GM18519 (cell line): ENCODE results near the gene LRP10.
"Not testable (repeated sequence)": the region's sequence is repeated elsewhere in the genome, so short reads cannot be mapped to it uniquely, and the experiment has no call there.

Source experiments
- ATAC-seq: cut with Tn5 transposase; IDR thresholded peaks from one replicate; pipeline ENCODE4 v1.9.1; 2021; ENCODE audit warnings: mild to moderate bottlenecking, moderate library complexity; ENCODE audit not compliant: unreplicated experiment, low FRiP score

Gene LRP10, protein sequence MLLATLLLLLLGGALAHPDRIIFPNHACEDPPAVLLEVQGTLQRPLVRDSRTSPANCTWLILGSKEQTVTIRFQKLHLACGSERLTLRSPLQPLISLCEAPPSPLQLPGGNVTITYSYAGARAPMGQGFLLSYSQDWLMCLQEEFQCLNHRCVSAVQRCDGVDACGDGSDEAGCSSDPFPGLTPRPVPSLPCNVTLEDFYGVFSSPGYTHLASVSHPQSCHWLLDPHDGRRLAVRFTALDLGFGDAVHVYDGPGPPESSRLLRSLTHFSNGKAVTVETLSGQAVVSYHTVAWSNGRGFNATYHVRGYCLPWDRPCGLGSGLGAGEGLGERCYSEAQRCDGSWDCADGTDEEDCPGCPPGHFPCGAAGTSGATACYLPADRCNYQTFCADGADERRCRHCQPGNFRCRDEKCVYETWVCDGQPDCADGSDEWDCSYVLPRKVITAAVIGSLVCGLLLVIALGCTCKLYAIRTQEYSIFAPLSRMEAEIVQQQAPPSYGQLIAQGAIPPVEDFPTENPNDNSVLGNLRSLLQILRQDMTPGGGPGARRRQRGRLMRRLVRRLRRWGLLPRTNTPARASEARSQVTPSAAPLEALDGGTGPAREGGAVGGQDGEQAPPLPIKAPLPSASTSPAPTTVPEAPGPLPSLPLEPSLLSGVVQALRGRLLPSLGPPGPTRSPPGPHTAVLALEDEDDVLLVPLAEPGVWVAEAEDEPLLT

DNA sequence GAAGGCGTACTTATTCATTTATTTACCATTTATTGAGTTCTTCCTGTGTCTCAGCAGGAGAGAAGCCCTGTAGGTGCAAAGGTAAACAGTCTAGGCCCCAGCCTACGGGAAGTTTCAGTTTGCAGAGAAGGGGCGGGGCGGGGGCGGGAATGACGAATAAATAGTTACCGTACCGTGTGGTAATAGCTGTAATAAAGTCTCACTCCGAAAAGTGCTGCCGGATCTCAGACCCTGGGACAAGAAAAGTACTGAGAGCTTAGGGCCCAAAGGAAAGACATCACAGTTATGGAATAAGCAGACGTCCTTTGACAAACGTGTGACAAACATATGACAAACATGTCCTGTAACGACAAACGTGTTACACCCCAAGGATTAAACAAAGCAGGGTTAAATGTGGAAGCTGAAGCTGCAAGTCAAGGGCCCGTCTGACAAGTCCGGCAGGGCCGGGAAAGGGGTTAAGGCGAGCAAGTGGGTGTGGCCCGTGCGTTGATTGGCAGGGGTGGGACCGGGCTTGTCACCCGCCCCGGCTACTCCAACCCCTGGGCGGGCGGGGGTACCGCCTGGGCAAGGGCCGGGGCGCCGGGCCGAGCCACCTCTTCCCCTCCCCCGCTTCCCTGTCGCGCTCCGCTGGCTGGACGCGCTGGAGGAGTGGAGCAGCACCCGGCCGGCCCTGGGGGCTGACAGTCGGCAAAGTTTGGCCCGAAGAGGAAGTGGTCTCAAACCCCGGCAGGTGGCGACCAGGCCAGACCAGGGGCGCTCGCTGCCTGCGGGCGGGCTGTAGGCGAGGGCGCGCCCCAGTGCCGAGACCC lies at the start of gene LRP10:
TSS of gene LRP10 (plus strand) at position 517 of the 809 bp plus-strand sequence. CDS start 564 bp downstream, outside the sequence.
- peak; percentile 46 for ATAC-seq

DNA sequence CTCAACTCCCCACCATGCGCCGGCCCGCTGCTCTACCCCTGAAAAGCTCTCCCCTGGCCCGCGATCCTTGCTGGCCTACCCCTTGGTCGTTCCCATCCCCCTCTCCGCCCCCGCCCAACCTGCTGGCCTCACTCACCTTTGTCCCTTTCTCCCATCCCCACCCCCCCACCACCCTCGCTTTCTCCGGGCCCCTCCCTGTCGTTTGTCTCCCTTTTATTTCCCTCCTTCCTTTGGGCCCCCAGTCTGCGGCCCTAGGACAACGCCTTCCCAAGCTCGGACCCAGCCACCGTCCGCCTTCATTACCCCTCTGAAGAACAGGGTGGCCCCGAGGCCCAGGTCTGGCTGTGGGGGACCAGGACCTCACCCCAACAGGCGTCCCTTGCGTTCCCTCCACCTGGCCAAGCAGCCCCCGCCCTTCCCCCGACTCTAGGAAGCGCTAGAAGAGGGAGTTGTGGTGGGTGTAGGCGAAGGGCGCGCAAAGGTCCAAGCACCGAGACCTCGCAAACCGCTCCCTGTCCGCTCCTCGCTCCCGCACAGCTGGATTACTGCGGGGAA lies 49.4 kb upstream of the LRP10 start:
- no peak for ATAC-seq

DNA sequence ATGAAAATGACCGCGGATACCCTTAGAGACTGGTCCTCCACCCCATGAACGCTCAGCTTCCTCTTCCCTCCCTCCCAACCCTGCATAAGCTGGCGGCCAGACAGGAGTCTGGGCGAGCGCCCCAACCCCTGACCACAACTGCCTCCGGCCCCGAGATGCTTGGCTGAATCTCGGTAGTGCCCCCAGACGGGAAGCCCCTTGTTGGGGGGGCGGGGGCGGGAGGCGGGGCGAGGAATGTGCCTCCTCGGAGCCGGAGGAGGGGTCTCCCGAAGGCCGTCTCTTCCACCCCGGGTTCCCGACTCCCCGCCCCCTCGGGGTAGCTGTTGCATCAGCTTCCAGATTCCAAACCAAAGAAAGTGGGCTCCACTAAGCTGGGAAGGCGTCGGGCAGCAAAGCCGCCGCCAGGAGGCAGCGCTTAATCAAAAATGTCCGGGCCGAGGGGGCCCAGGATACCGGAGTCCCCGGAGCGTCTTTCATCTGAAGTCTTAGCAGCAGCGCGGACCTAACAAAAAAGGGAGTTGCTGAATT lies 48.9 kb upstream of the LRP10 start:
- no peak for ATAC-seq

DNA sequence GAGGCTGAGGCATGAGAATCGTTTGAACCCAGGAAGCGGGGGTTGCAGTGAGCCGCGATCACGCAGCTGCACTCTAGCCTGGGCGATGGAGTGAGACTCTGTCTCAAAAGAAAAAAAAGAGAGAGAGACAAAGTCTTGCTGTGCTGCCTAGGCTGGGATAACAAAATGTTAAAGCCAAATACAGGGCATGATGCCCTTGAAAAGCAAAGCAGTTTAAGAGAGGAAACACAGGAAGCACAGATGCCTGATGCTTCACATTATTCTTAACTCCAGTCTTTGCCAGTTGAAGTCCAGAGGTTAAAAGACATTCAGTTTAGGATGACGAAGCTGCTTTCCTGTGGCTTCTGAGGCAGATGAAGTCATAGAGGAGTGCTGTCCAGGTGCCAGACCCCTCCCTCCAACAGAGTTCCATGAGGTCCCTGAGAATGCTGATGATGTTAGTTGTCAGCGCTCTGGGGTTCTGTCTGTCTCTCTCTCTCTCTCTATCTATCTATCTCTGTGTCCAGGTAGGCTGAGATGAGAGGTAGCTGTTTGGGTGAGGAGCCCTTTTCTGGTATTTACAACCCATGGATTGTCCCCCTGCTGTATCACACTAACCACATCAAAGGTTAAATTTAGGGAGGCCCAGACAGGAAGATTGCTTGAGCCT lies 46.7 kb upstream of the LRP10 start:
- ATAC-seq = no peak

DNA sequence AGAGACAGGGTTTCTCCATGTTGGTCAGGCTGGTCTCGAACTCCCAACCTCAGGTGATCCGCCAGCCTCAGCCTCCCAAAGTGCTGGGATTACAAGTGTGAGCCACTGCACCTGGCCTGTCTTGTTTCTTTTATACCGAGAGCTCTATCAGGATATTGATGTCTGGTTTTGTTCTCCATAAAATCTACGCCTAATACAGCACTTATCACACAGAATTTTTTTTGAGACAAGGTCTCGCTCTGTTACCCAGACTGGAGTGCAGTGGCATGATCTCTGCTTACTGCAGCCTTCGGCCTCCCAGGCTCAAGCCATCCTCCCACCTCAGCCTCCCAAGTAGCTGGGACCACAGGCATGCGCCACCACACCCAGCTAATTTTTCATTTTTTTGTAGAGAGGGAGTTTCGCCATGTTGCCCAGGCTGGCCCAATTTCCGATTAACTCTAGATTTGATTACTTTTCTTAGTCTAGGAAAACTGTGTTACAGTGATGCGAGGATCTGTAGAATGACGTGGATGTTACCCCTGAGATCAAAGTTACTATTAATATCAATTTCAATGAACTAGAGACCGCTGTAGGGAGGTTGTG lies 42.4 kb upstream of the LRP10 start:
- not testable (repeated sequence) for ATAC-seq

DNA sequence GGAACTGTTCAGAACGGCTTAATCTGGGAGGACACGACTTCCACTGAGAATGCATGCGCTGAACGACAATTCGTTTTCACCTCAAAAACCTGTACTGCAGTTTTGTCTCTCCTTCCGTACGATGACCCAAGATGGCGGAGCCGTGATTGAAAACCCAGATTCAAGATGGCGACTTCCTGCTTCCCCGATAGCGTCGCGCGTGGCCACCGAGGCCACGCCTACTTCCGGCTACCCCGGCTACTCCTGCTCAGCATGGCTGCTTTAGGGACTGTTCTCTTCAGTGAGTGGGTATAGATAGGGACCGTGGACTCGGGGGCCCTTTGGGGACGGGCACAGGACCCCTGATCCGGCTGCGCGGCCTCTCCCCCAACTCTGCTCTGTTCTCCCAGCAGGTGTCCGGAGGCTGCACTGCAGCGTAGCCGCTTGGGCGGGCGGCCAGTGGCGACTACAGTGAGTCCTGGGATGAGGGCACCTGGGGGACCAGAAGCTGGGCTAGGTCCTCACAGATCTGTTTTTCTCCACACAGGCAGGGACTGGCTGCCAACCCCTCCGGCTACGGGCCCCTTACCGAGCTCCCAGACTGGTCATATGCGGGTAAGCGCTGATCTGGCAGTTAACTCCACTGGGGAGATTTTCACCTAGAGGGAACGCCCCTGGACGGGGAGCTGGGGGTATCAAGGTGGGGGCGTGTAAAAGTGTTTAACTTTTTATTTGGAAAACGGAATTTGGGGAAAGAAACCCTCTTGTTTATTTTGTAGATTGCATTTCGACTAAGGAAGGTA lies 41.7 kb upstream of the LRP10 start, which contains the start of gene MRPL52:
TSS of gene MRPL52 (plus strand) at position 227 of the 782 bp plus-strand sequence. CDS start at position 253, 26 bp downstream.
- peak; percentile 75 for ATAC-seq

DNA sequence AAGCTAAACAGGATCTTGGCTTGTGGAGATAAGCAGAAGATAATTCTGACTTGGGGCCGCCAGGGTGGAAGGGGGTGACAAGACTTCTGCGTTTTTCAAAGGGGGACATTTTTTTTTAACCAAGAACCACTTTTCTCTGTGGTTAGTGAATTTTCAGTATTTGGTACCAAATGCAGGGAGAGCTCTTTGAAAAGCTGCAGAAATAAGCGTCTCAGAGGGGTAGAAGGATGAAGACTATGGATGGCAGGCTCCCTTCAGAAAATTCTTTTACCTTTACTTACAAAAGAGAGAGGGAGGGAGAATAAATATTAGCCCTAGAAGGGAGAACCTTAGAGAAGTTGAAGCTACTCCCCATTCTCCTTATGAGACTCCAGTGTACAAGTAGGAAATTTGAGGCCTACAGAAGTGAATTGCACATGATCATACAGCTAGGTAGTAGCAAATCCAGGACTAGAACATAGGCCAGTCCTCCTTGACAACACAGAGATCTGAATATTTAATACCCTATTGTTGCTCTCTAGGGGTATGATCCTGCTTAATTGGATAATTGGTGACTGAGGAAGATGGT lies 41.0 kb upstream of the LRP10 start:
- no peak for ATAC-seq

DNA sequence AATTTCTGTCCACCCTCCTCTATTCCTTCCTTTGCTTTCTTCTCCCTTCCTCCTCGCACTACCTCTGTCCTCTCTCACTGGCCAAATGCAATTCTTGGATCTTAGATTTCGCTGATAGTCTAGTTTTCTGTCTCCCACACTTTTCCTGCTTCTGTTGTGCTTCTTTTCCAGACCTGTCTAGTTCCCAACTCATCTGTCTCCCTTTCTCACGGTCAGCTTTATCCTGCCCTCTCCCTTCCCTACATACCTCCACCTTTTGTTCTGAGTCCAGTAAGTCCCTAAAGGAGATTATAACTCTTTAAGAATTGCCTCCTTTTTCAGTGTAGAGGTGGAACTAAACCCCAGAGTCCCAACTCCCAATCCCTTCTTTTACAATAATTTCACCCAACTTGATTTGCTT lies 36.0 kb upstream of the LRP10 start:
- no peak for ATAC-seq

DNA sequence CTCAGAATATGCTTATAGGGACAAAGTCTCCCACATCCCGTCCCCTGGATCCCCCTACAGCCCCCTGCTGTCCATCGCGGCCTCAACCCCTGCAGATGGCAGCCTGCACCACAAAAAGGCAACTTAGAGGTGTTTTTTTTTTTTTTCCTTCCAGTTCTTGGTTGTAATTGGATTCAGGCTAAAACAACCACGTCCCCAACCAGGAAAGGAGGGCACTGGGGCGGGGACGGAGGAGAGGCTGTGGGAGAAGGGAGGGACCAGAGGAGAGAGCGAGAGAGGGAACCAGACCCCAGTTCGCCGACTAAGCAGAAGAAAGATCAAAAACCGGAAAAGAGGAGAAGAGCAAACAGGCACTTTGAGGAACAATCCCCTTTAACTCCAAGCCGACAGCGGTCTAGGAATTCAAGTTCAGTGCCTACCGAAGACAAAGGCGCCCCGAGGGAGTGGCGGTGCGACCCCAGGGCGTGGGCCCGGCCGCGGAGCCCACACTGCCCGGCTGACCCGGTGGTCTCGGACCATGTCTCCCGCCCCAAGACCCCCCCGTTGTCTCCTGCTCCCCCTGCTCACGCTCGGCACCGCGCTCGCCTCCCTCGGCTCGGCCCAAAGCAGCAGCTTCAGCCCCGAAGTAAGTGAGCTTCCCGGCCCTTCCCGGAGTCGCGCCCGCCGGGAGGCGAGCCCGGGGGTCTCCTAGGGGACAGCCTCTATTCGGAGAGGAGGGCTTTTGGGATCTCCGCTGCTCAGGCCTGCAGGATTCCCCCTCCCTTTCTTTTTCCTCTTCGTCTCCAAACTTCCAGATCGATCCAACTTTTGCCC lies 35.0 kb upstream of the LRP10 start, which contains the start of gene MMP14:
TSS of gene MMP14 (plus strand) at position 285 of the 813 bp plus-strand sequence. CDS start at position 518, 233 bp downstream.
- no peak for ATAC-seq

DNA sequence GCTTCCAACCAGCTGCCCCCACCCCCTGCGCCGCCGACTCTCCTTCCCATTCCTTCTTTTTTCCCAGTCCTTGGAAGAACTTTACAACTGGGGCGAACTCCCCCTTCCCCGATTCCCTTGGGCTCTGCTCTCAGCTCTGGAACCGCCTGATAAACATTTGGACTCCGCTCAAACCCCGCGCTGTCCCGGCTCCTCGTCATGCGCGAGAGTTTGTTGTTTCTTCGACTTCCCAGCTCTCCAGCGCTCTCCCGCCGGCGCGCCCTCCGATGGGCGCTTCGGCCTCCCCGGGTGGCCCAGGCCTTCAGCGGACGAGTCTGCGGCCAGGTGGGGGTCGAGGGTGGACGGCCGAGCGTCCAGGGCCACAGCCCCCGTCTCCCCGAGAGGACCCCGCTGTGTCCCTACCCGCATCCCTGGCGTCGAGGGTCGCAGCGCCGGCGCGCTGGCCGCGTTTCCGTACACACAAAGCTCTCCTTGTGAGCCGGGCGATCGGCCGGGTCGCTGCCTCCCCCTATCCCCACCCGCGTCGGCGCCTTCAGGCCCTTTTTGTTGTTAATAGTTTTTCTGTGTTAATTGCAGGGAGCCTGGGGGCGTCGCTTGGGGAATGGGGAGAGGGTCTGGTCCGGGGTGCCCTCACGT lies 34.3 kb upstream of the LRP10 start:
- no peak for ATAC-seq

DNA sequence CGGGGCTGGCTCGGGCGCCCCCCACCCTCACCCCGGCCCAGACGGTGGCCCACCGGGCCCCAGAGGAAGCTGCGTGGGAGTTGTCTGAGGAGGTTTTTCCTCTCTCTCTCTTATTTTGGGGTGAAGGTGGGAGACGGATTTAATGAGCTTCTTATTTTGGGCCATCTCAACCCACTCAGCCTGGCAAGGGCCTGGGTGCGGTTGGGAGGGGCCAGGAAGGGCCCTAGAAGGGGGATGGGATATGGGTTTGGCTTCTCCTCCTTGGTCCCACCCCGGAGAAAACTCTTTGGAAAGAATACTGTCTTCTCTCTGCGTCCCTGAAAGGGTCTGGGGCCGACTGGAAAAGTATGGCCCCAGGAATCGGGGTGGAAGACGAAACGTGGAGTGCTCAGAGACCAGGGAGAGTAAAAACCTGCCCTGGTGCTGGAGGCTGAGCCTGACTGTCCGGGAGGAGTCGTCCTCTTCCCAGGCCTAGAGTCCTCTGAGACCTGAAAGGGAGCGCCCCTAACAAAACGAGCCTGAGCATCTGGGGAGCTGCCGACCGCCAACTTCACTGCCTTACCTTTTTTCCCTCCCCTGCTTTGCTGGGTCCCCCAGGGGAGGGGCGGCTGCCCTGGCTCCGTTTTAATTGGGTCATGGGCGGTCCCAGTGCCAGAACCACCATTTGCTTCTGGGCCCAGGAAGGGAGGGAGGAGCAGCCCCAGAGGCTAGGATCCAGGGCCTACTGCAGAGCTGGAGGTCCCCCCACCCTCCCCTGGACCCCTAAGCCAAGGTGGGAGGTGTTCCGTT lies 33.6 kb upstream of the LRP10 start:
- no peak for ATAC-seq

DNA sequence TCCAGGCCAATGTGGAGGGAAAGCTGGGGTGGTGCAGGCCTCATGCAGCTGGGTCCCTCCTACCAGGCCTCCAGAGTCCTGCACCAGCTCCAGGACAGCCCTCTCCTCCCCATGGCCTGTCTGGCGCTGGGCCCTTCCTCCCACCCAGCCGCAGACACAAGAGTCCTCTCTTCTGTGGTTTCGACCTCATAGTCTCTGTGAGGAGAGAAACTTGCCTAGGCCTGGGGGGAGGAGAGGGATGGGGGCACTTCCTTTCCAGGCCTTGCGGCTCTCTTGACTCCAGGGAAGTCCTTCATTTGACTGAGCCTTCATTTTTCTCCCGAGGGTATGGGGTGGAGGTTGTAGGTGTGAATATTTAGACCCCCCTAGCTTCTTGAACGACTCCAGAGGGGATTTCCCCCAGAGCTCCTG lies 32.9 kb upstream of the LRP10 start:
- no peak for ATAC-seq

DNA sequence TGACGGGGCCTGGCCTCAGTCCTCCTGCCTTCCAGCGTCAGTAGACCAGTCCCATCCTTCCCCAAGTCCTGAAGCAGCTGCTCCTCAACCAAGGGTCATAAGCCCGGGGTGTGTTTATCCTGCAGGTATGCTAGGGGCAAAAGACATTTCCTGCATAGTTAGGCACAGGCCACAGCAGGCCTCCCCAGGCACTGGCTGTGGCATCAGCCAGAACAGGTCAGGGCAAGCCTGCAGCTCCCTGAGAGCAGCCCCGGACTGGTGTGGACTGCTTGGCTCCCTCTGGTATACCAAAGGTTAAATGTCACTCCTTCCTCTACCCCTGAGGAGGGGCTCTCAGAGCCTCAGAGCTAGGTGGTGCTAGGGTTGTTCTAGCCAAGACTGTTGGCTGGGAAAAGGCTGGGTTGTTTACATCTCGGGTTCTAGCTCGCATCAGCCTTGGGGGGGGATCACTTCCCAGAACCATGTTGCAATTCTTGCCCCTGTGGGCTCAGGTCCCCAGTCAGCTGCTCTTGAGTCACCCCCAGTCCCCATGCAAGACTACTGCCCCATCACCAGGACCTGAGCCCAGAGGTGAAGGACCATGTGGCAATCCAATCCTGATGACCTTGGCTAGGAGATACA lies 32.3 kb upstream of the LRP10 start:
- no peak for ATAC-seq

DNA sequence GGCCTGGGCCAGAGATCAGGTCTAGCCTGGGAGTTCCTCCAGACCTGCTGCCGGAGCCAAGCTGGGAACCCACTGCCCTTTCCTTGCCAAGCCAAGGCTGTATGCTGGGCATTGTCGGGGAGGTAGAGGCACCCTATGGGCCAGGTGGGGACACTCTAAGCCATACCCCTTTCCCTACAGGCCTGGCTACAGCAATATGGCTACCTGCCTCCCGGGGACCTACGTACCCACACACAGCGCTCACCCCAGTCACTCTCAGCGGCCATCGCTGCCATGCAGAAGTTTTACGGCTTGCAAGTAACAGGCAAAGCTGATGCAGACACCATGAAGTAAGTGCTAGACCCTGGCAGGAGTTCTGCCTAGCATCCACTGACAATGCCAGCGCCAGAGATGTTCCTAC lies 30.2 kb upstream of the LRP10 start:
- no peak for ATAC-seq

DNA sequence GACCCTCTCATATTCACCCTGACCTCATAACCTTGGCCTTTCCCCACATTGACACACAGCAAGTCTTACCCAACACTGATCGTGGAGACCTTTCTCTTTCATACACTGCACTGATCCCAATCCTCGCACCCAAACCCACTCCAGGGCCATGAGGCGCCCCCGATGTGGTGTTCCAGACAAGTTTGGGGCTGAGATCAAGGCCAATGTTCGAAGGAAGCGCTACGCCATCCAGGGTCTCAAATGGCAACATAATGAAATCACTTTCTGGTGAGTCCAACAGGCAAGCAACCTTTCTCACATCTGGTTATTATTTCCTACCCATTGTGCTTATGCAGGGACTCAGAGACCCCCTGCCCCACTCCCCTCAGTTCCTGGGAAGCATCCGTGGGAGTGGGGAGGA lies 29.8 kb upstream of the LRP10 start:
- ATAC-seq = no peak
